Regular cardiac myocyte (primary cell): Measurements from ENCODE around the gene PLA2G1B. TPM values are rescaled to one million over a fixed set of nuclear protein-coding genes. Genes with fewer than 3 reads are reported as not detected.

Source experiments
- total RNA-seq: library from RNA; depleted of rRNA; stranded (reverse); fragments of >200 nt; gene quantifications from 2 replicates; pipeline ENCODE4 v1.2.3, GENCODE V29; 2014

PLA2G1B gene
- total RNA-seq = not detected in 2 replicates

GRCh38 chr12:120327593-120327992 is at the start of gene PLA2G1B:
Gene PLA2G1B (minus strand): TSS chr12:120327779. CDS start chr12:120327753, 26 bp downstream.

GRCh38 chr12:120368789-120369602 is 41.4 kb upstream of the PLA2G1B start, which contains the start of gene MSI1:
Gene MSI1 (minus strand): TSS chr12:120369164. CDS start chr12:120369091, 73 bp downstream.

GRCh38 chr12:120301962-120302815 is 25.4 kb downstream of the PLA2G1B start, which contains the start of gene SIRT4:
Gene SIRT4 (plus strand): TSS chr12:120302321. CDS start chr12:120303562, 1,241 bp downstream.

GRCh38 chr12:120292661-120293531 is 34.7 kb downstream of the PLA2G1B start, which contains the start of gene RNU4-1:
Gene RNU4-1 (minus strand): TSS chr12:120293237.

Other genes with a start within 250 kb of the PLA2G1B start
- 18.9 and 31.1 TPM in 2 replicates for gene RAB35, start 211.0 kb downstream of the PLA2G1B start, total RNA-seq
- 102 and 140 TPM in 2 replicates for gene GCN1, start 133.1 kb downstream of the PLA2G1B start, total RNA-seq
- 3,129 and 4,573 TPM in 2 replicates for gene RPLP0, start 126.7 kb downstream of the PLA2G1B start, total RNA-seq
- 15.8 and 60.2 TPM in 2 replicates for gene PXN, start 62.0 kb downstream of the PLA2G1B start, total RNA-seq
- under 0.01 TPM in 2 replicates for gene RNU4-2, start 35.9 kb downstream of the PLA2G1B start, total RNA-seq
- under 0.01 TPM in 1 of 2 replicates, not detected in the other for gene RNU4-1, start 34.5 kb downstream of the PLA2G1B start, total RNA-seq
- gene SIRT4, start 25.5 kb downstream of the PLA2G1B start, total RNA-seq = 0.96 and 2.8 TPM in 2 replicates
- gene MSI1, start 41.4 kb upstream of the PLA2G1B start, total RNA-seq = not detected in 2 replicates
- gene COX6A1, start 110.3 kb upstream of the PLA2G1B start, total RNA-seq = 729 and 777 TPM in 2 replicates
- 17.5 and 47.0 TPM in 2 replicates for gene TRIAP1, start 118.6 kb upstream of the PLA2G1B start, total RNA-seq
- 18.4 and 24.0 TPM in 2 replicates for gene GATC, start 118.7 kb upstream of the PLA2G1B start, total RNA-seq
- gene SRSF9, start 142.0 kb upstream of the PLA2G1B start, total RNA-seq = 167 and 251 TPM in 2 replicates
- gene DYNLL1, start 168.3 kb upstream of the PLA2G1B start, total RNA-seq = 169 and 450 TPM in 2 replicates
- gene COQ5, start 201.4 kb upstream of the PLA2G1B start, total RNA-seq = 30.9 and 36.4 TPM in 2 replicates
- gene RNF10, start 206.6 kb upstream of the PLA2G1B start, total RNA-seq = 95.3 and 136 TPM in 2 replicates